GM18907 (cell line): ENCODE measurements around the gene CCBE1.
A peak's percentile ranks its signal among the peaks of the same experiment; 100 is the strongest.
"Not testable (repeated sequence)": the region's sequence is repeated elsewhere in the genome, so short reads cannot be mapped to it uniquely, and the experiment has no call there.

Experiments
- ATAC-seq: cut with Tn5 transposase; IDR thresholded peaks from one replicate; pipeline ENCODE4 v1.9.1; 2021; ENCODE audit warnings: mild to moderate bottlenecking, moderate library complexity; ENCODE audit not compliant: unreplicated experiment

The CCBE1 gene

DNA sequence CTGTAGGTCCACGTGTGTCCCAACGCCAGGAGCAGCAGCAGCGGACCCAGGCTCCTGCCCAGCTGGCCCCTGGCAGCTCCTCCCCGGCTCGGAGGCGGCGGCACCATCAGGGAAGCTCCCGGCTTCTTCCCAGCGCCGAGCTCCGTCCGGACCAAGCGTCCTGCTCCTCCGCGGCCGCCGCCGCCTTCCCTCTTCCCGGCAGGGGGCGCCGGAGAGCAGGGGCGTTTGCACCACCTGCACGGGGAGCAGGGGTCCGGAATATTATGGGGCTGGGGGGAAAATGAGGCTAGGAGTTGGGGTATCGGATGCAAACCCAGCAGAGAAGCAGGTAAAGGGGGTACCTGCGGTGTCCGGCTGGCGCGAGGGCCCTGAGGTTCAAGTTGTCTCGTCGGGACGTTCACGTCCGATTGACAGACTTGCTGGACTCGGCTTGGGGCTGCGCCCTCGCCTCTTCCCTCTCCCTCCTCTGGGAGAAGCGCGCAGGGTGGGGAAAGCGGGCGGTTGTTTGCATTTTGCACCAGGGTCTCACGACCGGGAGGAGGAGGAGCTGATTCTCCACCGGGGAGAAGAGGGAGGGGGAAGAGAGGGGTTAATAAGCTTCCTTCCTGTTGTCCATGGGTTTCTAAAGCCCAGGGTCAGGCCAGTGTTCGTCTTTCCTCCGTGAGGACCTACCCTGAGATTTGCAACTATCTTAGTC, at the start of gene CCBE1:
CCBE1 (minus strand) TSS at position 188 of the 697 bp plus-strand sequence.
- peak; percentile 80 for ATAC-seq

DNA sequence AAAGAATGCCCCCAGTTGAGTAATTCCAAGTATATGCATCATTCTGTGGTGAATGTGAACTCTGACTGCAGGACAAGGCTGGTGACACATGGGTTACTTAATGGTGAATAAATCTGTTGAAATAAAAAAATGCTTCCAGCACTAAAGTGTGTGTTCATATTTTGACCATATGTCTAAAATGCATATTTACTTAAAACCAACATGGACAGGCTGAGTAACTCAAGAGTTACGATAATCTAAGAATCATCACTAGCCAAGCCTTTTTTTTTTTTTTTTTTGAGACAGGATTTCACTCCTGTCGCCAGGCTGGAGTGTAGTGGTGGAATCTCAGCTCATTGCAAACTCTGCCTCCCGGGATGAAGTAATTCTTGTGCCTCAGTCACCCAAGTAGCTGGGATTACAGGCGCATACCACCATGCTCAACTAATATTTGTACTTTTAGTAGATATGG, 47.1 kb upstream of the CCBE1 start:
- ATAC-seq, result no peak

DNA sequence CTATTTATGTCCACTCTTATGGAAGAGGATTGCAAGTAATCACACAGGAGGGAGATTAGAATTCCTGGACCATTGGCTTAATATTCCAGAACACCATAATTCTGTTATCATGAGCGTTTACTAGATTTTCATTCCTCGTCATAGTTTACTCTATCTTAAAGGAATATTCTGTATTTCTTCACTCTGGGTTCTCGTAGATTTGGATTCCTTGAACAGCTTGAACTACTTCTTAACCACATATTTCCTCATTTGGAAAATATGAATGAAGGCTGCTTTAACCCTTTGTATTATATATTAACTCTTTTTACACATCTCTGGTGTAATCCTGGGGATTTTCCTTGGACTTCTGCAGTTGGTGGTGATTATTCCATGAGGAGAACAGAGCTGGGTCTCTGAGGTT, 46.3 kb upstream of the CCBE1 start:
- no peak for ATAC-seq

DNA sequence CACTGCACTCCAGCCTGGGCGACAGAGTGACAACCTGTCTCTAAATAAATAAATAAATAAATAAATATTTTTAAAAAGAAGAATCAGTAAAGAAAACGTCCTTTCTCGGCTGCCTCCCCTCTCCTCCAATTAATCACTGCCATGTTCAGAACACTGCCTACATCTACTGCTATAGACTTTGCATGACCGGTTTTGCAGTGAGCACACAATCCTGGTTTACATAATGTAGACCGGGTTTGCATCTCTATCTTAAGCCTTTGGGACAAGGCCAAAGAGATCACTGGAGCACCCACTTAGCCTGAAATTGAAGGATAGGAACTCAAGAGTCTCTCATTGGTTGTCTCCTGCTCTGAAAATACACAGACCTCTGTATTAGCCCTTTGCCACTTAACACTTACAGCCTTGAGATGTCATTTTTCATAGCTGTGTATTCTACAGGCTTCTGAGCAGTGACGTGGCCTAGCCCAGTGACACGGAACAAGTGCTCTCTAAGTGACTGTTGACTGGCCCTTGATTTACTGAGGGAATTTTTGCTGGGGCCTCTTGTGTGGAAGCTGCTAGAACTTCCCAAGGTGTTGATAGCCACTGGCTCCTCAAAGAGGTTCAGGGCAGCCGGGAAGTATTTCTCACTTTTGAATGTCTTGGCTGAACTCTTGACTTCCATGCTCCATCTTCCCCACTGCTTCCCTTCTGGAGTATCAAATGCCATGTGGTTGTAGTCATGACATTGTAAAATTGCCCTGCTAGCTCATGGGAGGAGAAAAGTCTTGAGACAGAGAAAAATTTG, 45.3 kb upstream of the CCBE1 start:
- no peak for ATAC-seq

DNA sequence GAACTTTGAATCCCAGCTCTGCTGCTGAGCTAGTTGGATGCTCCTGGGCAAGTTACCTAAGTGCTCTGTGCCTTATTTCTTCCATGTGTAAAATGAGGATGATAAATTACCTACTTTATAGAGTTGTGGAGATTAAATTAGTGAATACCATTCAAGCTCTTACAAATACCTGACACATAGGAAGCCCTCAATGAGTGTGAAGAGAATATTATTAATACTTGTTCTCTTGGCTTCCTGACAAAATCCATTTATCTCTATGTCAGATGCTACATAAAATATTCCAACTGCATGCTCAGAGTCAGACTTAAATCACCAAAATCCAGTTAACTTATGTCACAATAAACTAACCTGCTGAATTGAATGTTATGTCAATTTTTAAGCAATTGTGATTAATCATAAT, 42.9 kb upstream of the CCBE1 start:
- no peak for ATAC-seq

DNA sequence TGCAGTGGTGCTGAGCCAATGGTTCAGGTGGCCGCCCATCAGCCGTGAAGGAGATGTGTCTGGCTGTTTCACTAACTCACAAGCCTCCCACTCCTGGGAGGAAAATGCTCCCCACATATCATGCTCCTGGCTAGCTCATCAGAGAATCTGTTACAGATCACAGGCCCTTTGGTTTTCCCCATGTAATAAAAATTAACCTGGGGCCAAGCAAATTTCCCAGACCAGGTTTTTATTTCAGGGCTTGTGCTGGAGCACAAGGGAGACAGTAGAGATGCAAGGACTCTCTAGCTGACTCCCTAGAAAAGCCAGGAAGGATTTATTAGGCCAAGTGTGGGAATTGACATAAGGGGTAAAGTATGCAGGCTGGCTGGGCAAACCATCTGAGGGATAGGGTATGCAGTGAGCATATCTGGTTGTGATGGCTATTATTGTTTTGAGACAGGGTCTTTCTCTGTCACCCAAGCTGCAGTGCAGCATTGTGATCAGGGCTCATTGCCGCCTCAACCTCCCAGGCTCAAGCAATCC, 40.6 kb upstream of the CCBE1 start:
- no peak for ATAC-seq

DNA sequence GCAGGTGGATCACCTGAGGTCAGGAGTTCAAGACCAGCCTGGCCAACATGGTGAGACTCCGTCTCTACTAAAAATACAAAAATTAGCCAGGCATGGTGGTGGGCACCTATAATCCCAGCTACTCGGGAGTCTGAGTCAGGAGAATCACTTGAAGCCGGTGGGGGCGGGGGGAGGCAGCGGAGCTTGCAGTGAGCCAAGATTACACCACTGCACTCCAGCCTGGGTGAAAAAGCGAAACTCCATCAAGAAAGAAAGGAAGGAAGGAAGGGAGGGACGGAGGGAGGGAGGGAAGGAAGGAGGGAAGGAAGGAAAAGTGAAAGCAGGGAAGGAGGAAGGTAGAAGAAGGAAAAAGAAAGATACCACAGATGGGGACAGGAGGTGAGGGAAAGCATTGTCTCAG, 40.1 kb upstream of the CCBE1 start:
- ATAC-seq, result not testable (repeated sequence)

DNA sequence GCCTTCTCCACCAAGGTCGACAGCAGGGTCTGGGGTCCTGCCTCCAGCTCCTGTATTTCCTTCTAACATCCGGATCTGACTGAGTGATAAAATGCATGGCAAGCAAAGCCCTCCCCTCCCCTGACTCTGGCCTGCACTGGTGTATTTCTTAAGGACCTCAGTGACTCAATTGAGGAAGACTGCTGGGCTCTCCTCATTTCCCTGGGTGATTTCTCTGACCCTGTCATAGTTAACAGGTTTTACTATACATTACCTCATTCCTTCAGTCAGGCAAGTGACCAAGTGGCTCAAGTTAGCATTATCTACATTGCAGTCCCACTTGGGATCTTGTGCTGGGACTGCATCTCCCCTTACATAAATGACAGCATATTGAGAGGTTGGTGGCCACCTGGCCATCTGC, 38.8 kb upstream of the CCBE1 start:
- no peak for ATAC-seq

DNA sequence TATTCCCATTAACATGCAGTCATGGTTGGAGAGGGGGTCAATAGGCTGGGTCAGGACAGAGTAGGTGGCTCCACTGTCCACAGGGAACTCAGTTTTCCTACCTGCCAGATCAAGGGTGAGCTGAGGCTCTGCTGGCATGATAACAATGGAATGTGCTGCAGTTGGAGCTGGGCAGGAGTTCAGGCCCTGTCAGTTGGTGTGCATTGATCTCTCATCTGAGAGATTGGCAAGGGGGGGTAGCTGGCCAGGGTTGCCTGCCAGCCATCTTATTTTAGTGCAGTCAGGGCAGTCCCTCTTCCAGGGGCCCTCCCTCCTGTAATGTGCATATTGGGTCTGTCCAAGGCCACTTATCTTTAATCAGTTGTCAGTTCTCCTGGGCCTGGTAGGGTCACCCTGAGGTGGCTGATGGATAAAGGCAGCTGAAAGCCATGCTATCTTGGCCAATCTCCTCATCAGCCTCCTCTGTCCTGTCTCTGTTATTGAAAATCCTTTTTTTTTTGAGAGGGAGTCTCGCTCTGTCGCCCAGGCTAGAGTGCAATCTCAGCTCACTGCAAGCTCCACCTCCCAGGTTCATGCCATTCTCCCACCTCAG, 38.1 kb upstream of the CCBE1 start:
- no peak for ATAC-seq

DNA sequence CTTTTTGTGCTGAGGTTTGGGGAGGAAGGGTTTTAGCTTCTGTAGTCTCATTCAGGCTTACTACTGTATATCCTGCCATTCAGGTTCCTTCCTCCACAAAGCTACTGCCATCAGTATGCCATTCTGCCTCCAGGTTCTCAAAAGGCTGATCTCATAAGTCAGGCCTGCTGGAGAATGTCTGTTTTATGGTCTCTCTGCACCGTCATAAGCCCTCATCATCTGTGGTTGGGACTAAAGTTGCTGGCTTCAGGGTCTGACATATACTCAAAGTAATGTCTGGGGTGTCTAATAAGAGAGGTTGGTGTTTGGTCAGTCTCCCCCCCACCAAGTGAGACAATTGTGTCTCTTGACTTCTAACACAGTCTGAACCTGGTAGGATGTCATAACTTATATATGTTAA, 36.2 kb upstream of the CCBE1 start:
- ATAC-seq, result no peak

DNA sequence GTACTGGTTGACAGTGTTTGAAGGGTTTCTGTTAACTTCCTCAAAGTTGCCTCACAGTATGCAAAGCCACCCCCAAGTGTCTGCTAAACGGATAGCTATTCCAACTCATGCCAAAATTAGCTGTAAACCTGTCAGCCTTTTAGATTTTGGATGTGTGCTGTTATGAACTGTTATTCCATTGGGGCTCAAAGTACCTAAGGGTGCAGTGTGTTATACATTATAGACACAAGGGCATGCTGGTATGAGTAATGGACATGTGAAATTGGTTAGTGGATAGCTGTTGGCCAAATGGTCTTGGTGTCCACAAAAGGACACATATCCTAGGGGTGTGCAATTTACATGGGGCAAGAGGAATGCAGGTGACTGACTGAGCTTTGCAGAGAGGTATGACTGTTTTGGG, 33.7 kb upstream of the CCBE1 start:
- ATAC-seq, result no peak

DNA sequence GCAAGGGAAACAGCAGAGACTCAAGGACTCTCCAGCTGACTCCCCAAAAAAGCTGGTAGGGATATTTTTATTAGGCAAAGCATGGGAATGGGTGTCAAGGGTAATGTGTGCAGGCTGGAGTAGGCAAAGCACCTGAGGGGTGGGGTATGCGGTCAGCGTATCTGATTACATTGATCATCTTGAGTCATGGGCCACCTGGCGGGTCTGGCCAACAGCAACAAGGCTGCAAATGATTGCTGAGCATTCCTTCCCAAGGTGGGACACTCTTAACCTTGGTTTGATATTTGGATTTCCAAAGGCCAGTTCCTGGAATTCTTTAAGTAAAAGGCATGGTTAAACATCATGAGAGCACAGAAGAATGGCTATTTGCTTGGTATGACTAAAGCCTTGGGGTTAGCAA, 32.6 kb upstream of the CCBE1 start:
- no peak for ATAC-seq

DNA sequence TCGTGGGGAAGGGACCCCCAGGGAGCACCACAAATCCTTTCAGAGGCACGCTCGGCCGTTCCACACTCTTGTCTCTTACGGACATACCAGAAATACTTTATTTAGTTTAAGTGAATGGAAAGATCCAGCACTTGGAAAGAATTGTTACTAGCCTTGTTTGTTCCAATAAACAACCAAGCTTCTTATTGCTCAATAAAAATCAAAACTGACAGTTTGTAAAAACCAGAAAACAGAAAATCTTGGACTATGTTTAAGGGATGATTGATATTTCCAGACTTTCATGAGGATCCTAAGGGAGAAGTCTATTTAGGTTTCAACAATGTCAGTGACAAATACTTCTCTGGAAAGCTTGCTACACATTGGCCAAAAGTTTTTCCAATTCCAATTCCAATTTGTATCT, 31.6 kb upstream of the CCBE1 start:
- no peak for ATAC-seq

DNA sequence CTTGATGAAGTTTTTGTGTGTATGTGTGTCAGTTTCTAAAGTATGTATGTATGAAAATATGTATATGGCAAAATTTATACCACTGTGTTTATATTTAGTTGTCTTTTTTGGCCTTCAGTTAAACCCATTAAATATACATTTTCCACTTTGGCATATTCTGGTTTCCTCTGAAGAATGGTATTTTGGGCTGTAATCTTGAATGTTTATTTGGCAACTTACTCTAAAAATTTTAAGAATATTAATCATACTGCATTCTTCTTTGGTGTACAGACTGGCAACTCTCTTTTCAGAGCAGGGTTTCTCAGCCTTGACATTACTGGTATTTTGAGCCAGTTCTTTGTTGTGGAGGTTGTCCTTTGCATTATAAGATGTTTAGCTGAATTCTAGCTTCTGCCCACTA, 27.9 kb upstream of the CCBE1 start:
- ATAC-seq, result no peak

DNA sequence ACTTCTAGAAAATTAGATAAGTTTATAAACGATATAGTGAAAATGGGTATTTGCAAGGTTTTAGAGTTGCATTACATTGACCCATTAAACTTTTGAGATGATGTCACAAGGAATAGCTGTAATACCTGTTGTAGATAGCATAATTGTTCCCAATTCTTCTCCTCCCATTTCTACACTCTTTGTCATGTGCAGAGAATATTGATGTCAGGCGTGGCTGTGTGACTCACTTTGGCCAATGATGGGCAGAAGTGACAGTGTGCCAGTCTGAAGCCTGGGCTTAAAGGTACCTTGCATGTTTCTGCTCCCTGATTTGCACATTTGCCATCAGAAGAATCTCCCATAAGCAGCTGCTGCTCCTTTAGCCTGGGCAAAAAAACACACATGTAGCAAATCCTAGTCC, 26.9 kb upstream of the CCBE1 start:
- ATAC-seq, result no peak

DNA sequence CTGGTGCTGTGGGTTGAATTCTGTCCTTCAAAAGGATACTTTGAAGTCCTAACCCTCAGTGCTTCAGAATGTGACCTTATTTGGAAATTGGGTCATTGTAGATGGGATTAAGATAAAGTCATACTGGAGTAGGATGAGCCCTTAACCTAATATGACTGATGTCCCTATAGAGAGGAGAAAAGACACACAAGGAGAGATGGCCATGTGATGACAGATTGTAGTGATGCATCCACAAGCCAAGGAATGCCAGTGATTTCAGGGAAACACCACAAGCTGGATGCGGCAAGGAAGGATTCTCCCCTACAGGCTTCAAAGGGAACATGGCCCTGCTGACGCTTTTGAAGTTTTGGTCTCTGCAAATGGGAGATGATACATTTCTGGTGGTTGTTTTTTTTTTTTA, 24.7 kb upstream of the CCBE1 start:
- ATAC-seq, result no peak

DNA sequence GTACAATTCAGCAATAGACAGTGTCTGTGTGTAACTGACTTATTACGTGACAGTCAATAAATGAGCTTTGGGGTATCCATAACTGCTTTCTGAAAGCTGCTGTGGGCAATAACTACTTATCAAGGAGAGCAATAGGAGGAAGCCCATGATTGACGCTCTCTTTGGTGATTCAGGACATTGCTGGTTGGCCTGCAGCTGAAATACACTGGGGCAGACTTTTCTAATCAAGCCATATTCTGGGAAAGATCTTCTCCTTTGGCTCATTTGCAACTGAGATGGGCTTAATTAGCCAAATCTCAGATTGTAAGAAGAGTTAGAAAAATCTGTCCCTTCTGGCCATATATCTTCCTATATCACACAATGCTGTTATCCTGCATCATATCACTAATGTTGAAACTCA, 24.0 kb upstream of the CCBE1 start:
- no peak for ATAC-seq

DNA sequence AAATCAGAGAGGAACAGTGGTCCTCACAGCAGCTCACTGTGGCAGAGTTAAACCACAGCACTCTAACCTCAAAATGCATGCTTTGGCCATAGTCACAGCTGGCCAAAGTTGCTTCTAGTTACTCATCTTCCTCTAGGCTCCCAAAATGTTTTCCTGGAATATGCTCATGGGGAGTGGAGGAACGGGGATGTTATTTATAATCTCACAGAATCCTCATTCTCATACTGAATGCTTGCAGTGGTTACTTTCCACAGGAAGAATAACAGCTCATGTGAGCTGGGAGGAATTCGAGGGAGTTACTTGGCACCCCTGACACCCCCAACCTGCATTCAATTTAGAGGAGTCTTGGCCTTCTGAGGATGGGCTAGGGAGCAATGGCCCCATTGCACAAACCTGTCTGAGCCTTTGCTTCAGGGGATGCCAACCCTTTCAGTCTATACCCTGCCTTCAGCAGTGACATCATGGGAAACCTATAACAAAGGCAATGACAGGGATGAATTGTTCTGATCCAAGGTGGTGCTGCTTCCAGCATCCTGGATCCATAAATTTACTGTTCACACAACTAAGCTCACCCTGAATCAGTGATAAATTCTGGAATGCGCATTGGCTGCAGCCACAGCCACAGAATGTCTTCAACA, 22.4 kb upstream of the CCBE1 start:
- no peak for ATAC-seq

DNA sequence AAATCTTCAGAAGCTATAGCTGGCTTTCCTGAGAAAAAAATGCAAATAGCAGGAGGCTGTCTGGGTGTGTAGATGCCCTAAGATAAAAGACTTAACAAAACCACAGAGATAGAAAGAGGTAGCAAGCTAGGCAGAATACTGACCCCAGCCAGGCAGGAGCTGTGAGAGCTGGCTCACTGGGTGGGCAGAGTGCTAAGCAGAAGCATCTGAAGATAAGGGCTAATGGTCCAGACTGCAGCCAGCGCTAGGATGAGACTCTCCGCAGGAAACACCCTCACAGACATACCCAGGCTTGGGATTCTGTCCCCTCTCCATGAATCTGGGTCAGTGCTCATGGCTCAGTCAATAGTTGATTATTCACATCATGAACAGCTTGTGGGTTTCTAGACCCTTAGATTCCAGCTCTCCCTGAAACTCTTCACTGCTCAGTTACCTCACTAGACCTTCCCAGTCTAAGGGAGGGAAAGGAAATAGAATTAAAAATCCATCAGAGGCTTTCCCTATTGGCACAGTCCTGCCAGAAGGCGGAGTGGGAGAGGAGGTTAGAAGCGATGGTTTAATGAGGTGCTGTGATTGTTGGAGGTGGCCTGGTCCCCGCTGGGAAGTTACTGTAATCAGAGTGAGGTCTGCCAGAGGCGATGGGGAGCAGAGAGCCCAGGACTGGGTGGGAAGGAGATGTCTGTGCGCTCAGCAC, 21.4 kb upstream of the CCBE1 start:
- ATAC-seq, result no peak

DNA sequence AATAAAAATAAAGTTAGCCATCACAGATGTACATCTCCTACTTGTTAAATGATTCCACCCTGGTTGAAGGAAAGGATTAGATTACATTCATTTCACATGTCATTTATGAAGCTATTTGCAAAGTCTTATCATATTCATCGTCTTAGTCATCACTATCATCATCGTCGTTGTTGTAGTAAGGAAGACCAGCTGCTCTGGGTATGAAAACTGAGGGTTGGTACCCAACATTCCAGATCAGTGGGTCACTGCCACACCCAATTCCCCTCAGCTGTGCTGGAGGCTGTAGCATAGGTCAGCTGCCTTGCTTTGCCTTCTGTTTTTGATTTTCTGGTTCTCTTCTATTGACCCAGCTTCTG, 20.9 kb upstream of the CCBE1 start:
- no peak for ATAC-seq

DNA sequence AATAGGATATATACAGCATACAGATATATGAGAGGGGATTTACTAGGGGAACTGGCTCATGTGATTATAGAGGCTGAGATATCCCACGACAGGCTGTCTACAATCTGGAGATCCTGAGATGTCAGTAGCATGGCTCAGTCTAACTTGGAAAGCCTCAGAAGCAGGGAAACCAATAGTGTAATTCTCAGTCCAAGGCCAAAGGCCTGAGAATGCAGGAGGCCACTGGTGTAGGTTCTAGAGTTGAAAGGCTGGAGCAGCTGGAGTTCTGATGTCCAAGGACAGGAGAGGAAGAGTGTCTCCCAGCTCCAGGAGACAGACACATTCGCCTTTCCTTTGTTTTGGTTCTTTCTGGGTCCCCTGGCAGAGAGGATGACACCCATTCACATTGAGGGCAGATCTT, 20.1 kb upstream of the CCBE1 start:
- no peak for ATAC-seq
